ENCODE data around the gene GPR137. TPM values are rescaled to one million over a fixed set of nuclear protein-coding genes. Genes with fewer than 3 reads are reported as not detected.
A peak's percentile ranks its signal among the peaks of the same experiment; 100 is the strongest.
"Not testable (repeated sequence)": the region's sequence is repeated elsewhere in the genome, so short reads cannot be mapped to it uniquely, and the experiment has no call there.

Gene GPR137
- total RNA-seq, 1 experiment from 2014 or later = 29.5 TPM

DNA sequence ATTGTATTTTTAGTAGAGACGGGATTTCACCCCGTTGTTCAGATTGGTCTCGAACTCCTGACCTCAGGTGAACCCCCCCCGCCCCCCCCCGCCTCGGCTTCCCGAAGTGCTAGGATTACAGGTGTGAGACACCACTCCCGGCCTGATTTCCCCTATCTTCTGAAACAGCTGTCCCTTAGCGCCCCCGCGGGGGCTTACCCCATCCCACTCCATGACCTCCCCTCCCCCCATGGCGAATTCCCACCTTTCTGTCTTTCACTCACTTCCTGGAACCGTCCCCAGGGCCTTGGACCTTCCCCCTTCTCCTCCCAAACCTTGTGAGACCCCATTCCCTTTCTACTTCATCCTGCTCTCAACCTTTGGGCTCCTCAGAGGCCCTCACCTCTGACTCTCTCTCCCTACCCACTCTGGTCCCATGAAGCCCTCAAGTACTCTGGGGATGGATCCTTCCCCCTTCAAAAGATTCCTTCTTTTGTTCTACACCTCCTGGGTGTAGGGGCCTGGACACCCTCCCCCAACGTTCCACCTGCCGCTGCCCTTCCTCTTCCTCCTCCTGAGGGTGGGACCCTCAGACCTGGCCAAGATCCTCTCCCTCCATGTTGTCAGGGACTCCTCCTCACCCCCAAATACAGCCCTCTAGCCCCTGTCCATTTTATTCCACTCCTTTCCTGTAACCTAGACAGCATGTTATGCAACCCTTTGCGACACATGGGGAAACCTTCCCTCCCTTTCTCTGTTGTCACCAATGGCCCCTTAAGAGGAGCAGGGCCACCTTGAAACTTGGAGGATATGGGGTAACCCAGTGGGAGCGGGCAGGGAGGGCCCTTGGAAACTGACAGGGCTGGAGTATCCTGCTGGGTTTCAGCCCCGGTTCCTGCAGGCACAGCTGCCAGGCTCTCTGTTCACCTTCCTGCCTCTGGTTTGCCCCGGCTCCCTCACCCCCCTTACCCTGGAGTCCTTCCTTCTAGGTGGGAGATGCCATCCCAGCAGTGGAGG is 33.4 kb downstream of the GPR137 start:
- Histone ChIP-seq H3K36me3 (replicated peaks; ENCODE audit: control insufficient read depth, insufficient read depth, low read length) (peaks cover 21% of the 10 kb centered on the region), H3K4me3 (ENCODE audit: insufficient read depth, low read depth, low read length) (peak overlapping the region; percentile 99), H3K27me3 (ENCODE audit: control insufficient read depth, insufficient read depth, low read length) (no peaks in the 10 kb centered on the region)
- peak; percentile 76 for DNase-seq

DNA sequence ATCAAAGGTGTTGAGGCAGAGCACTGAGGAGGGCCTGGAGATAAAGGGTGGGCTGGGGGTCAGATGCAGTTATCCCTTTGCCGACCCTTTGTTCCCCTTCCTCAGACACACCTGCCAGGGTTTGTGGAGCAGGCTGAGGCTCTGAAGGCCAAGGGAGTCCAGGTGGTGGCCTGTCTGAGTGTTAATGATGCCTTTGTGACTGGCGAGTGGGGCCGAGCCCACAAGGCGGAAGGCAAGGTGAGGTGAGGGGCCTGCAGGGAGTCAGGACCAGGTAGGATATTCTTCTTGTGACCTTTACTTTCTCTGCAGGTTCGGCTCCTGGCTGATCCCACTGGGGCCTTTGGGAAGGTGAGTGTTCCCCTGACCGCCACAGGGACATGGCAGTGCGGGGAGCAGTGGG is 34.9 kb downstream of the GPR137 start:
- Histone ChIP-seq H3K4me3 (ENCODE audit: insufficient read depth, low read depth, low read length) (no peak overlapping the region), H3K36me3 (replicated peaks; ENCODE audit: control insufficient read depth, insufficient read depth, low read length) (peaks cover 14% of the 10 kb centered on the region), H3K27me3 (ENCODE audit: control insufficient read depth, insufficient read depth, low read length) (no peaks in the 10 kb centered on the region)
- no peak for DNase-seq

DNA sequence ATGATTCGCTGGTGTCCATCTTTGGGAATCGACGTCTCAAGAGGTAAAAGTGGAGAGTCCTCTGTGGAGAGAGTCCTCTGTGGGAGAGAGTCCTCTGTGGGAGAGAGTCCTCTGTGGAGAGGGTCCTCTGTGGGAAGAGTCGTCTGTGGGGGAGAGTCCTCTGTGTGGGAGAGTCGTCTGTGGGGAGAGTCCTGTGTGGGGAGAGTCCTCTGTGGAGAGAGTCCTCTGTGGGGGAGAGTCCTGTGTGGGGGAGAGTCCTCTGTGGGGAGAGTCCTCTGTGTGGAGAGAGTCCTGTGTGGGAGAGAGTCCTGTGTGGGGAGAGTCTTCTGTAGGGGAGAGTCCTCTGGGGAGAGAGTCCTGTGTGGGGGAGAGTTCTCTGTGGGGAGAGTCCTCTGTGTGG is 35.4 kb downstream of the GPR137 start:
- DNase-seq = no peak
- Histone ChIP-seq H3K27me3 (ENCODE audit: control insufficient read depth, insufficient read depth, low read length) (no peaks in the 10 kb centered on the region), H3K36me3 (replicated peaks; ENCODE audit: control insufficient read depth, insufficient read depth, low read length) (peaks cover 14% of the 10 kb centered on the region), H3K4me3 (ENCODE audit: insufficient read depth, low read depth, low read length) (no peak overlapping the region)

DNA sequence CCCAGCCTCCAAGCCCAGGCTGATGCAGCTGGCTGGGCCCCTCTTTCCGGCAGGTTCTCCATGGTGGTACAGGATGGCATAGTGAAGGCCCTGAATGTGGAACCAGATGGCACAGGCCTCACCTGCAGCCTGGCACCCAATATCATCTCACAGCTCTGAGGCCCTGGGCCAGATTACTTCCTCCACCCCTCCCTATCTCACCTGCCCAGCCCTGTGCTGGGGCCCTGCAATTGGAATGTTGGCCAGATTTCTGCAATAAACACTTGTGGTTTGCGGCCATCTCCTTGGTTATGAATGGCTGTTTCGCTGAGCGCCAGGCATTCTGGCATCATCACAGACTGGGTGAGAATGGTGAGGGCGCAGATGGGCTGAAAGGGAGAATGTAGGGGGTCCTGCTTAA is 35.9 kb downstream of the GPR137 start:
- H3K36me3 ChIP-seq (replicated peaks; ENCODE audit: control insufficient read depth, insufficient read depth, low read length) = peaks cover 14% of the 10 kb centered on the region
- no peak for DNase-seq
- no peak overlapping the region for H3K4me3 ChIP-seq (ENCODE audit: insufficient read depth, low read depth, low read length)
- no peaks in the 10 kb centered on the region for H3K27me3 ChIP-seq (ENCODE audit: control insufficient read depth, insufficient read depth, low read length)

DNA sequence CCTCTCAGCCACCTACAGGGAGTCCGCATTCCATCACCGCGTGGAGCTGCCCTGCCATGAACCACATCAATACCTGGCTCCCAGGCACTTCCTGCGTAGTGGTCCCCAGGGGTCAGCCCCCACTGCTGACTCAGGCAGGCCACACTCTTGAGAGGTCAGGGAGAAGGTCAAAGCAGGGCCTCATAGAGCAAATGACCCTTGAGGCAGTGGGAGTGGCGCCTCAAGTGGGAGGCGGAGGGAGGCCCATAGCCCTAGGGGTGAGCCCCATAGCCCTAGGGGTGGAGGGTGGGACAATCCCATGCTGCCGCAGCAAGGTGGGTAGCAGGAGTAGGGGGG is 37.2 kb downstream of the GPR137 start:
- Histone ChIP-seq H3K36me3 (replicated peaks; ENCODE audit: control insufficient read depth, insufficient read depth, low read length) (peaks cover 14% of the 10 kb centered on the region), H3K27me3 (ENCODE audit: control insufficient read depth, insufficient read depth, low read length) (no peaks in the 10 kb centered on the region), H3K4me3 (ENCODE audit: insufficient read depth, low read depth, low read length) (no peak overlapping the region)
- peak; percentile 62 for DNase-seq

DNA sequence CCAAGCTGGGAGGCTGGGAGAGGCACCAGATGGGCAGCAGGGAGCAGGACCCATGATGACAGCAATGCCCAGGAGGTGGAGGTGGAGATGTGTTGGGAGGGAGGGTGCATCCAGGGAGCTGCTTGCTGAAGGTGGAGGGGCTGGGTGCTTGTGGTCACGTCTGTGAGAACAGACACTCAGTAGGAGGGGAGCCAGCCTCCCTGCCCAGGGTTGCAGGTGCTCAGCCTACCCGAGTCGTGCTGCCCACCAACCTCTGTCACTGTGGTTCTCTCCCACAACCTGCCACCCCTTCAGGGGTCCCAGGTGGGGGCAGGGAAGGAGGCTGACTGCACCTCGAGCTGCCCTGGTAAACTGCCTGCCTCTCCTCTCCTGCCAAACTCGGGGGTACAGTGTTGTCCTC is 37.7 kb downstream of the GPR137 start:
- no peak for DNase-seq
- Histone ChIP-seq H3K4me3 (ENCODE audit: insufficient read depth, low read depth, low read length) (no peak overlapping the region), H3K27me3 (ENCODE audit: control insufficient read depth, insufficient read depth, low read length) (no peaks in the 10 kb centered on the region), H3K36me3 (replicated peaks; ENCODE audit: control insufficient read depth, insufficient read depth, low read length) (peaks cover 14% of the 10 kb centered on the region)

DNA sequence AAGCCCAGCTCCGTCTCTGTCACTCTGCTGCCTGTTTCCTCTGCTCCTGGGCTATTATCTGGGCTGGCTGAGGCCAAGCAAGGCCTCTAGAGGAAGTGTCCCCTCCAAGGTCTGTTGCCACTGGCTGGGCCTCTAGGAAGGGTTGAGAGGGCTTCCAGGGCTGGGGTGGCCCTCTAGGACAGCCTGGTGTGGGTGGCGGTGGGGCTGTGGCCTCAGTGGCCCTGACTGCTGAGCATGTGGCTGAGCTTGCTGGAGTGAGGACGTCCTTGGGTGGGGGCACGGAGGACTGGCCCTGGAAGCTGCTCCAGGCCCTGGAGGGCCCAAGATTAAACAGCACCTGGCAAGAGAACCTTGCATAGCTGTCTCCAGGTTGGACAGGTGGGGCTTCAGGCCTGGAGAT is 38.3 kb downstream of the GPR137 start:
- not testable (repeated sequence) for H3K4me3 ChIP-seq (ENCODE audit: insufficient read depth, low read depth, low read length); DNase-seq; H3K27me3 ChIP-seq (ENCODE audit: control insufficient read depth, insufficient read depth, low read length)
- peaks cover 14% of the 10 kb centered on the region for H3K36me3 ChIP-seq (replicated peaks; ENCODE audit: control insufficient read depth, insufficient read depth, low read length)

DNA sequence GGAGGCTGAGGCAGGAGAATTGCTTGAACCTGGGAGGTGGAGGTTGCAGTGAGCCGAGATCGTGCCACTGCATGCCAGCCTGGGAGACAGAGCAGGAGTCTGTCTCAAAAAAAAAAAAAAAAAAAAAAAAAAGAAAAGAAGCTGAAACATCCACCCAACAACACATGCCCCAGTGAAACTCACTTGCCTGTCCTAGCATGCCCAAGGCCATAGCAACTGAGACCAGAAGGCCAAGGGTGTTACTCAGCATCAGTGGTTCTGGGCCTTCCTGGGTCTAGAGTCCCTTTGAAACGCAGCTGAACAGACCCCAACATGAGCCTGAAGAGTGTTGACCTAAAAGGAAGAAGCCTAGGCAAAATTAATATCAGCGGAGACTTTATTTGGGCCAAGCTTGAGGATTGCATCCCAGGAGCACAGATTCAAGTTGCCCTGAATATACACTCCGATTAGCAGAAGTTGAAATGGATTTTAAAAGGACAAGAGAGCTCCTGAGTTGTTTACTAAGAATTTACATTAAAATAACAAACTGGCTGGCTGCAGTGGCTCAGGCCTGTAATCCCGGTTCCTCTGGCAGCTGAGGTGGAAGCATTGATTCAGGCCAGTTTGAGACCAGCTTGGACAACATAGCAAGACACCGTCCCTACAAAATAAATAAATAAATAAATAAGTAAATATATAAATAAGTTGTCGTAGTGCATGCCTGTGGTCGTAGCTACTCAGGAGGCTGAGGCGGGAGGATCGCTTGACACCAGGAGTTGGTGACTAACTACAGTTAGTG is 39.2 kb downstream of the GPR137 start:
- Histone ChIP-seq H3K36me3 (replicated peaks; ENCODE audit: control insufficient read depth, insufficient read depth, low read length) (peaks cover 14% of the 10 kb centered on the region), H3K4me3 (ENCODE audit: insufficient read depth, low read depth, low read length) (no peak overlapping the region), H3K27me3 (ENCODE audit: control insufficient read depth, insufficient read depth, low read length) (no peaks in the 10 kb centered on the region)
- DNase-seq = no peak

DNA sequence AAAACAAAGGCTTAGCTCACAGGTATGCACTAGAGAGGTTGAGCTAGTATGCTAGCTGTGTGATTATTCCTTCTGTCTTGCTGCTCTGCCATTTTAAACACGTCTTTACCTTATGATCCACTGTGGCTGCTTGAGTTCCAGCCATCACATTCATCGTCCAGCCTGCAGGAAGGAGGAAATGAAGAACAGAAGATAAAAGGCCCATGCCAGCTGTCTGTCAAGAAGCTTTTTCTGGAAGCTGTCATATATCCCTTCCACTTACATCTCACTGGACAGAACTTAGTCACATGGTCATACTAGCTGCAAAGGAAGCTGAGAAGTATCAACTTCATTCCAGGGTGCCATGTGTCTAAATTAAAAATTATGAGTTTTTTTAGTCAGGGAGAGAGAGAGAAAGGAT is 41.7 kb downstream of the GPR137 start:
- H3K36me3 ChIP-seq (replicated peaks; ENCODE audit: control insufficient read depth, insufficient read depth, low read length) = no peaks in the 10 kb centered on the region; the same call in none of the 2 replicates
- H3K4me3 ChIP-seq (ENCODE audit: insufficient read depth, low read depth, low read length) = no peak overlapping the region
- no peaks in the 10 kb centered on the region for H3K27me3 ChIP-seq (ENCODE audit: control insufficient read depth, insufficient read depth, low read length)
- no peak for DNase-seq

DNA sequence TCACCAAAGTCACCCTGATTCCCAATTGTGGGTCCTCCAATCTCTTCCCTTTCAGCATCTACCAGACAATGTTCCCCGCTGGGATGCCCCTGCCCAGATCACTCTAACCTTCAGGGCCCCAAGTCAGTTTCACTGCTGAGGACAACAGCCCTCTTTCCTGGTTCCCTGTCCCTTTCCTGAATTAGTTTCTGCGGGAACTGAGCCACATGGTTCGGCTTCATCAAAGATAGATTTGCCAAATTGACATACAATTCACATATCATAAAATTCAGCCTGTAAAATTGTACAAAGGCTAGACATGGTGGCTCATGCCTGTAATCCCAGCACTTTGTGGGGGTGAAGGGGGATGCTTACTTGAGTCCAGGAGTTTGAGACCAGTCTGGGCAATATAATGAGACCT is 42.3 kb downstream of the GPR137 start:
- H3K36me3 ChIP-seq (replicated peaks; ENCODE audit: control insufficient read depth, insufficient read depth, low read length) = no peaks in the 10 kb centered on the region; the same call in 1 of the 2 replicates
- no peak overlapping the region for H3K4me3 ChIP-seq (ENCODE audit: insufficient read depth, low read depth, low read length)
- no peaks in the 10 kb centered on the region for H3K27me3 ChIP-seq (ENCODE audit: control insufficient read depth, insufficient read depth, low read length)
- no peak for DNase-seq

DNA sequence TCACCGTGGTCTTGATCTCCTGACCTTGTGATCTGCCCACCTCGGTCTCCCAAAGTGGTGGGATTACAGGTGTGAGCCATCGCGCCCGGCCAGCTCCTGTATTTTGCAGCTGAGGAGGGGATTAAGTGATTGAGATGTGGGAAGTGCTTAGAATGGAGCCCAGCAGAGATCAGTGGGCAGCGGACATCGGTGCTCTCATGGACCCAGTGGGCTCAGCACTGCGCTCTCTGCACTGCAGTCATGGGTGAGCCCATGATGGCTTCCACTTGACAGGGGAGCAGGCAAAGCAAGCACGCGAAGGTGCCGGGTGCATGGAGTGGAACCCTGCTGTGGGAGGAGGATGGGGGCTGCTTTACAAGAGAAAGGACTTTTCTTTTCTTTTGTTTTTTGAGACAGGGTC is 45.2 kb downstream of the GPR137 start:
- no peak overlapping the region for H3K4me3 ChIP-seq (ENCODE audit: insufficient read depth, low read depth, low read length)
- no peaks in the 10 kb centered on the region for H3K36me3 ChIP-seq (replicated peaks; ENCODE audit: control insufficient read depth, insufficient read depth, low read length)
- no peaks in the 10 kb centered on the region for H3K27me3 ChIP-seq (ENCODE audit: control insufficient read depth, insufficient read depth, low read length)
- DNase-seq = no peak

DNA sequence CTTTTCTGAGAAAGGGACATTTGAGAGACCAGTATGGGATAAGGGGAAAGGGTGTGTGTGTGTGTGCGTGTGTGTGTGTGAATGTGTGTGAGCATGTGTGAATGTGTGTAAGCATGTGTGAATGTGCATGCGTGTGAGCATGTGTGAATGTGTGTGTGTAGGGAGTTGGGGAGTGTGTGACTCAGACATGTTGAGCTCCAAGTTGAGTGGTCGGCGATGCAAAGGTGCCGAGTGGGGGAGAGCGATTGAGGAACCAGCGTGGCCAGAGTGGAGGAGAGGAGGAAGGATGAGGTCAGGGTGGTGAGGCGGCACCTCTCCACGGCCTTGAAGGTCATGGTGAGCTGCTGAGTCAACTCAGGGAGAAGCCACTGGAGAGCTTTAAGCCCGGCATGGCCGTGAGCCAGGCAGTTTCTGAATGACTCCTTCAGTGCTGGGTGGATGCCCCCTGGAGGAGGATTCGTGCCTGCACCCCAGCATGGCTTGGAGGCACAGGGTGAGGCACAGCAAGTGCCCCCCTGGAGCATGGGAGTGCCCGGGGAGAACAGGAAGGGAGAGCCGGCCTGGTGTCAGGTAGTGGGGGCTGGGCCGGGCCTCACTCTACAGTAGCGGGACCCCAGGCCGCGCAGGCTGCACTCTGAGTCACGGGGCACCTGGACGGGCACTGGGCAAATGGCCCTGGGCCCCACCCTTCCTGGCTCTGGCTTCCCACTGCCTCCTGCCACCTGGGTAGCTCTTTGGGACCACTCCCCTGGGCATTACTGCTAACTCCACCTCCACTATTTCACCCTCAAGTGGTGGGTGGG is 46.1 kb downstream of the GPR137 start:
- no peaks in the 10 kb centered on the region for H3K27me3 ChIP-seq (ENCODE audit: control insufficient read depth, insufficient read depth, low read length)
- no peaks in the 10 kb centered on the region for H3K36me3 ChIP-seq (replicated peaks; ENCODE audit: control insufficient read depth, insufficient read depth, low read length)
- peak; percentile 85 for DNase-seq

DNA sequence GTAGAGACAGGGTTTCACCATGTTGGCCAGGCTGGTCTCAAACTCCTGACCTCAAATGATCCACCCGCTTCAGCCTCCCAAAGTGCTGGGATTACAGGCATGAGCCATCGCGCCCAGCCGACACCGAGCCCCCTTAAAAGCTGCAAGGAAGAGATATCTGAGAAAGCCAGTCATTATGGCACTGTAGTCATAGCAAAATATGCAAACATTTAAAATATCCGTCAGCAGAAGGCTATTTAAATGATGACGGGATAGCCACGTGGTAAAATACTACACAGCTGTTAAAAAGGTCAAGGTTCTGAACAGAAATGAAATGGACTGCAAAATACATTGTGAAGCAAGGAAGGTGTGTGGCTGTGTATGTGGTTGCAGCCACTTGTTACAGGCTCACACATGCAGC is 47.9 kb downstream of the GPR137 start:
- Histone ChIP-seq H3K4me3 (ENCODE audit: insufficient read depth, low read depth, low read length) (no peak overlapping the region), H3K27me3 (ENCODE audit: control insufficient read depth, insufficient read depth, low read length) (no peaks in the 10 kb centered on the region), H3K36me3 (replicated peaks; ENCODE audit: control insufficient read depth, insufficient read depth, low read length) (no peaks in the 10 kb centered on the region)
- no peak for DNase-seq

More for the DNA sequence above, 46.1 kb downstream of the GPR137 start:
- no peak overlapping the region for H3K4me3 ChIP-seq (ENCODE audit: insufficient read depth, low read depth, low read length)

Data from H7 (cell line).